HAP-1 (cell line): Measurements from ENCODE around the gene SCARF2.
"Not testable (repeated sequence)": the region's sequence is repeated elsewhere in the genome, so short reads cannot be mapped to it uniquely, and the experiment has no call there.

ENCODE experiments used
- DNase-seq, 2 experiments: peaks; one replicate each; pipeline ENCODE4 v3.0.0-alpha.2; 2016 to 2020; ENCODE audit warnings: low spot score in 2 of 2
- H3K27me3 ChIP-seq: fragments of 250-450 bp; sonication (Bioruptor Pico); 2 replicates; pipeline ENCODE4 v1.5.1; 2020; ENCODE audit warnings: low read depth, mild to moderate bottlenecking, moderate library complexity
- H3K36me3 ChIP-seq: fragments of 250-450 bp; sonication (Bioruptor Pico); replicated peaks from 2 replicates; pipeline ENCODE4 v1.5.1; 2020; ENCODE audit warnings: mild to moderate bottlenecking
- H3K4me1 ChIP-seq: fragments of 250-450 bp; sonication (Bioruptor Pico); 2 replicates; pipeline ENCODE4 v1.5.1; 2020; ENCODE audit warnings: mild to moderate bottlenecking
- H3K4me3 ChIP-seq: fragments of 250-450 bp; sonication (Bioruptor Pico); 2 replicates; pipeline ENCODE4 v1.5.1; 2020; ENCODE audit warnings: mild to moderate bottlenecking, moderate library complexity
- H3K9me3 ChIP-seq: fragments of 250-450 bp; sonication (Bioruptor Pico); 2 replicates; pipeline ENCODE4 v1.5.1; 2020; ENCODE audit warnings: mild to moderate bottlenecking, moderate library complexity
- in situ Hi-C: fragments of 300-500 bp; cut with MboI; formaldehyde crosslinking; loops from 3 replicates; pipeline ENCODE4 v1.14.3; 2020; ENCODE audit warnings: low sequenced_read_pairs, inconsistent platforms, mixed read lengths

The SCARF2 gene

DNA sequence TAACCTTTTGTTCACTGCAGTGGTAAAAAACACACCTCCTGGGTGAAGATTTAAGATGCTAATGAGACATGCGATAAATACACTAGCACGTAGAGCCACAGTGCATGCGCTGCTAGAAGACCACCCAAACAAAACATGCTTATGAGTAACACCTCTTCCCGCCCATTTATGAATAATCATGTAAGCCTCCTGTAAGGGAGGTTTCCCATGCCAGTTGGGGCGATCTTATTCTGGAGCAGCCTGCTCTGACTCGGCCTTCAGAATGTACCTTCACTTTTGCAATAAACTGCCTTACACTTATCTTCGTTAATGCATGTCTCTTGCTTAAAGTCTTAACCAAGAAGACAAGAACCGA lies 18.1 kb upstream of the SCARF2 start:
- H3K9me3 ChIP-seq = no peaks in the 10 kb centered on the region
- in situ Hi-C loops = loop anchor here (10.0 kb wide), 1 partner anchor 301 kb away; the partner anchor contains the start of gene CCDC188
- no peaks in the 10 kb centered on the region for H3K27me3 ChIP-seq
- H3K36me3 ChIP-seq = peaks cover 24% of the 10 kb centered on the region
- DNase-seq = no peak
- no peaks in the 10 kb centered on the region for H3K4me1 ChIP-seq
- no peak overlapping the region for H3K4me3 ChIP-seq

DNA sequence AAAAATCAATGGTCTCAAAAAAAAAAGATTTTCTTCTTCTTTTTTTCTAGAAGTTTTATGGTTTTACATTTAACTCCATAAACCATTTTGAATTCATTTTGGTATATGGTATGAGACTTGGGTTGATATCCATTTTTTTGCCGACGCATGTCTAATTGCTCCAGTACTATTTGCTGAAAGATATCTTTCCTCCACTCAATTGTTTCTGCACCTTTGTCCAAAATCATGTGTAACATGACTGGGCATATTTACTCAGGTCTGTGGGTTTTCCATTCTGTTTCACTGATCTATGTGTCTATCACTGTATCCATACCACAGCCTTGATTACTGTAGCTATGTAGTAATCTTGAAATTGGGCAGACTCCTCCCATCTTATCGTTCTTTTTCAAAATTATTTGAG lies 15.6 kb upstream of the SCARF2 start:
- no peaks in the 10 kb centered on the region for H3K27me3 ChIP-seq
- H3K9me3 ChIP-seq = no peaks in the 10 kb centered on the region
- no peaks in the 10 kb centered on the region for H3K4me1 ChIP-seq
- in situ Hi-C loops = loop anchor here (10.0 kb wide), 1 partner anchor 298 kb away; the partner anchor contains the start of gene CCDC188
- no peak for DNase-seq
- no peak overlapping the region for H3K4me3 ChIP-seq
- peaks cover 19% of the 10 kb centered on the region for H3K36me3 ChIP-seq

DNA sequence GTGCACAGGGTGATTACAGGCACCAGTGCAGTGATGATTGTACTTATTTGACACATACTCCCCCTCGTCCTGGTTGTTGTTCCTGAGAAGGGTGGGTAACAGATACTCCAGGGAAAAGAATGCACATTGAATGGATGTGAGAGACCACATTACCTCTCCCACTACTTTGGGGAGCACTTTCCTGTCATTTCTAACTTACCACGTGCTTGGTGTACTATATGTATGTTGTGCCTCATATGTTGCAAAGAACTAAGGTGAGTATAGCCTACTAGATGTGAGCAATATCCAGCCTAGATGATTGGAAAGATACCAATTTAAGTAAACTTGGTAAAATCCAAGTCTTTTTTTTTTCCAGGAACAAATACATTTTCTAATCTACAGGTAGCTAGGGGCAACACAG lies 14.3 kb upstream of the SCARF2 start:
- H3K4me1 ChIP-seq = no peaks in the 10 kb centered on the region
- H3K27me3 ChIP-seq = no peaks in the 10 kb centered on the region
- in situ Hi-C loops = loop anchor here (10.0 kb wide), 1 partner anchor 297 kb away; the partner anchor contains the start of gene CCDC188
- DNase-seq = no peak
- no peak overlapping the region for H3K4me3 ChIP-seq
- H3K9me3 ChIP-seq = no peaks in the 10 kb centered on the region
- peaks cover 18% of the 10 kb centered on the region; the same call in 1 of the 2 replicates for H3K36me3 ChIP-seq

DNA sequence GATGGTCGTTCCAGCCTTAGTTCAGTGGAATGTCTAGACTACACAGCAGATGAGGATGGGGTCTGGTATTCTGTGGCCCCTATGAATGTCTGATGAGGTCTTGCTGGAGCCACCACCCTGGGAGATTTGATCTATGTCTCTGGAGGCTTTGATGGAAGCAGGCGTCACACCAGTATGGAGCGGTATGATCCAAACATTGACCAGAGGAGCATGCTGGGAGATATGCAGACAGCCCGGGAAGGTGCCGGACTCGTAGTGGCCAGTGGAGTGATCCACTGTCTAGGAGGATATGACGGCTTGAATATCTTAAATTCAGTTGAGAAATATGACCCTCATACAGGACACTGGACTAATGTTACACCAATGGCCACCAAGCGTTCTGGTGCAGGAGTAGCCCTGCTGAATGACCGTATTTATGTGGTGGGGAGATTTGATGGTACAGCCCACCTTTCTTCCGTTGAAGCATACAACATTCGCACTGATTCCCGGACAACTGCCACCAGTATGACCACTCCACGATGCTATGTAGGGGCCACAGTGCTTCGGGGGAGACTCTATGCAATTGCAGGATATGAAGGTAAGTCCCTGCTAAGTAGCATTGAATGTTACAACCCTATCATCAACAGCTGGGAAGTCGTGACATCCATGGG lies 13.6 kb upstream of the SCARF2 start:
- H3K4me1 ChIP-seq, DNase-seq, H3K27me3 ChIP-seq, H3K9me3 ChIP-seq, H3K4me3 ChIP-seq: not testable (repeated sequence)
- in situ Hi-C loops = loop anchor here (10.0 kb wide), 1 partner anchor 296 kb away; the partner anchor contains the start of gene CCDC188
- H3K36me3 ChIP-seq = peaks cover 17% of the 10 kb centered on the region; the same call in 1 of the 2 replicates

DNA sequence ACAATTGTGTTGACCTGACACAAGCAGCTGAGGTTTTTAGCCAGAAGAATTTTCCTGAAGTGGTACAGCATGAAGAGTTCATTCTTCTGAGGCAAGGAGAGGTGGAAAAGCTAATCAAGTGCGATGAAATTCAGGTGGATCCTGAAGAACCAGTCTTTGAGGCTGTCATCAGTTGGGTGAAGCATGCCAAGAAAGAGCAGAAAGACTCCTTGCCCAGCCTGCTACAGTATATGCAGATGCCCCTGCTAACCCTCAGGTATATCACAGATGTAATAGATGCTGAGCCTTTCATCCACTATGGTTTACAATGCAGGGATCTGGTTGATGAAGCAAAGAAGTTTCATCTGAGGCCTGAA lies 12.9 kb upstream of the SCARF2 start:
- Histone ChIP-seq H3K27me3 (no peaks in the 10 kb centered on the region), H3K9me3 (no peaks in the 10 kb centered on the region), H3K4me3 (no peak overlapping the region), H3K4me1 (no peaks in the 10 kb centered on the region), H3K36me3 (peaks cover 12% of the 10 kb centered on the region; the same call in 1 of the 2 replicates)
- DNase-seq = no peak
- in situ Hi-C loops = loop anchor here (10.0 kb wide), 1 partner anchor 296 kb away; the partner anchor contains the start of gene CCDC188

DNA sequence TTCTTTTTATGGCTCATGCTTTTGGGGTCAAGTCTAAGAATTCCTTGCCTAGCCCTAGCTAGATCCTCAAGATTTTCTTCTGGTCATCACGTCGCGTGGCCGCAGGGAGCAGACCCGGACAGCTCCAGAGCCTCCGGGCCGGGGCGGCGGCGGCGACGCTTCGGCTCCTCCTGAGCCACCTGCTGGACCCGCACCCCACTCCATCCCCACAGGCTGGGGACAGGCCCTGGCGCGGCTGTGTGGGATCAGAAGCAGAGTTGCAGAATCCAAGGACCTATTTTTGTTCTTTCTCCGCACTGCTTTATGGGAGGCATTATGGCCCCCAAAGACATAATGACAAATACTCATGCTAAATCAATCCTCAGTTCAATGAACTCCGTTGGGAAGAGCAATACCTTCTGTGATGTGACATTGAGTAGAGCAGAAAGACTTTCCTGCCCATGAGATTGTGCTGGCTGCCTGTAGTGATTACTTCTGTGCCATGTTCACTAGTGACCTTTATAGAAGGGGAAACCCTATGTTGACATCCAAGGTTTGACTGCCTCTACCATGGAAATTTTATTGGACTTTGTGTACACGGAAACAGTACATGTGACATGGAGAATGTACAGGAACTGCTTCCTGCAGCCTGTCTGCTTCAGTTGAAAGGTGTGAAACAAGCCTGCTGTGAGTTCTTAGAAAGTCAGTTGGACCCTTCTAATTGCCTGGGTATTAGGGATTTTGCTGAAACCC lies 12.4 kb upstream of the SCARF2 start:
- H3K9me3 ChIP-seq = no peaks in the 10 kb centered on the region
- in situ Hi-C loops = loop anchor here (10.0 kb wide), 1 partner anchor 295 kb away; the partner anchor contains the start of gene CCDC188
- H3K4me3 ChIP-seq = no peak overlapping the region
- DNase-seq = no peak
- no peaks in the 10 kb centered on the region for H3K27me3 ChIP-seq
- peaks cover 7% of the 10 kb centered on the region; the same call in 1 of the 2 replicates for H3K36me3 ChIP-seq
- no peaks in the 10 kb centered on the region for H3K4me1 ChIP-seq

DNA sequence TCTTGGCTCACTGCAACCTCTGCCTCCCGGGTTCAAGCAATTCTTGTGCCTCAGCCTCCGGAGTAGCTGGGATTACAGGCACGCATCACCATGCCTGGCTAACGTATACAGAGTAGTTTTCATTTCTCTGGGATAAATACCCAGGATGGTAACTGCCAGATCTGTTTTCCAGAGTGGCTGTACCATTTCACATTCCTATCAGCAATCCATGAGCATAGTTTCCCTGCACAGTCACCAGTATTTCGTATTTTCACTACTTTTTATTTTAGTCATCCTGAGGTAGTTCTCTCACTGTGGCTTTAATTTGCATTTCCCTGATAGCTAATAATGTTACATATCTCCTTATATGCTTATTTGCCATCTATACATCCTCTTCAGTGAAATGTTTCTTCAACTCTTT lies 11.0 kb upstream of the SCARF2 start:
- H3K27me3 ChIP-seq = no peaks in the 10 kb centered on the region
- no peaks in the 10 kb centered on the region for H3K4me1 ChIP-seq
- no peak for DNase-seq
- H3K36me3 ChIP-seq = peaks cover 7% of the 10 kb centered on the region; the same call in 1 of the 2 replicates
- no peak overlapping the region for H3K4me3 ChIP-seq
- in situ Hi-C loops = no loop called here
- no peaks in the 10 kb centered on the region for H3K9me3 ChIP-seq

DNA sequence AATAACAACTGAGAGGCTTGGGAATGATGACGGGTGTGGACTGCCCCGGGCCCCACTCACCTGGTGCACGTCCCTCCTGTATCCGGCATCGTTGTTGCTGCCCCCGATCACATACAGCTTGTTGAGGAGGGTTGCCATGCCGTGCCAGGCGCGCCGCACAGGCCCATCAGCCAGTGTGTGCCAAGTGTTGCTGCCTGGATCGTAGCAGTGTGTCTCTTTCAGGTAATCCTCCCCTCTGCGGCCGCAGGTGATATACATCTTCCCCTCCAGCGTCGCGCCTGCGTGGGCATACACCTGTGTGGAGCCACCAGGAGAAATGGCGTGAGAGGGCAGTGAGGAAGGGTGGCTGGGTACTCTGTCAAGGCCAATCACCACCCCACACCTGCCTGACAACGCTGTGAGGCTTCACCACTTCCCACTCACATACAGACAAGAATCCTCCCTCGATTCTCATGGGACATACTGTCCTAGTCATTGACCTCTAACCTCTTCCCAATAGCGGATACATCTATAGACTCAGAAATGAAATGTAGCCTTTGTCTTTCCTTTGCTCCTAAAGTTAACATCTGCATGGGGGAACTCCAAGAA lies 8.9 kb upstream of the SCARF2 start:
- Histone ChIP-seq H3K27me3 (no peaks in the 10 kb centered on the region), H3K9me3 (no peaks in the 10 kb centered on the region)
- in situ Hi-C loops = no loop called here

DNA sequence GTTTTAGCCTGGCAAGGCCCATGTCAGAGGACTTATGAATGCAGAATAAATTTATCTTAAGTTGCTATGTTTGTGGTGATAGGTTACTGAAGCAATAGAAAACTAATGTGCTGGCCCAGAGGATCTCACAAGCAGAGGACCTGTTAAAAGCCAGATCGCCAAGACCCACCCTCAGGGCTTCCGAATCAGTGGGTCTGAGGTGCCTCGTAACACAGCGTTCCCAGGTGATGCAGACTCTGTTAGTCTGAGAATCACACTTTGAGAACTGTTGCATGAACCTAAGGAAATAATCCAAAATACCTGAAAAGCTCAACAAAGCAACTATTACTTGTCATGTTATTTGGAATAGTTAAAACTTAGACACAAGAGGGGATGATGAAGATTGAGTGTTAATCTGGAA lies 6.7 kb upstream of the SCARF2 start:
- Histone ChIP-seq H3K9me3 (no peaks in the 10 kb centered on the region), H3K4me1 (no peaks in the 10 kb centered on the region), H3K36me3 (peaks cover 19% of the 10 kb centered on the region), H3K4me3 (no peak overlapping the region), H3K27me3 (no peaks in the 10 kb centered on the region)
- in situ Hi-C loops = no loop called here
- DNase-seq = no peak

More for the DNA sequence above, 8.9 kb upstream of the SCARF2 start:
- no peak for DNase-seq
- peaks cover 19% of the 10 kb centered on the region for H3K36me3 ChIP-seq
- H3K4me1 ChIP-seq = no peaks in the 10 kb centered on the region
- no peak overlapping the region for H3K4me3 ChIP-seq

DNA sequence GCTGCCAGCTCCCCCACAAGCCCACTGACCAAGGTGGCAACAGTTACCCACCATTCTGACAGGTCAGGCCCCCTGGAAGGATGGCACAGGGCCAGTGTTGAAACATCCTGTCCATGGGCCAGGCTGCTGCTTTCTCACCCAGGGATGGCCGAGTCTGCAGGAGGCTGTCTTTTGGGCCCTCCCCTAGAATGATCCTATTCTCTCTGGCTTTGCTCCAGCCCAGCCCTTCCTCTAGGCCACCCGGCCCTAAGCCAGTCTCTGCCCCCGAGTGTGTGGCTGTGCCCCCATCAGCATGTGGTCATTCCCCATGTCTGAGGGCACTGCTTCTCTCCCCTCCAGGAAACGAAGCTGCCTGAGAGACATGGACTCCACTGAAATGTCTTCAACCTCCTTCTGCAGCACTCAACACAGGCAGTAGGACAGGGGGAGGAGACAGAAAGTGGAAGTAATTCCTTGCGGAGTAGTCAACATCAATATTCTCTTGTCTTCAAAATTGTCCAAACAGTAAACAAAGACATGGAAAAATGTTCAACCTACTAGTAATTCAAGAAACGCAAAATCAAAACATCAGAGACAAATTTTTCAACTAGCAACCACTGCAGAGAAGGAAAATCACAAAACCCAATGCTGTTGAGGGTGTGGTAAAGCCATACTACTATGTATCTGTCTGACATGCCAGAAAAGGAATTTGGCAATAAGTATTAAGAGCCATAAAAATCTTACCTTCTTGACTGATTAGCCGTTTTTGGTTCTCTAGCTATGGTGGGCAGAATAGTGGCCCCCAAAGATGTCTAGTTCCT lies 5.1 kb upstream of the SCARF2 start:
- no peaks in the 10 kb centered on the region for H3K27me3 ChIP-seq
- DNase-seq = no peak
- H3K36me3 ChIP-seq = peaks cover 19% of the 10 kb centered on the region
- H3K9me3 ChIP-seq = no peaks in the 10 kb centered on the region
- peaks cover 4% of the 10 kb centered on the region for H3K4me1 ChIP-seq
- H3K4me3 ChIP-seq = no peak overlapping the region
- in situ Hi-C loops = no loop called here

DNA sequence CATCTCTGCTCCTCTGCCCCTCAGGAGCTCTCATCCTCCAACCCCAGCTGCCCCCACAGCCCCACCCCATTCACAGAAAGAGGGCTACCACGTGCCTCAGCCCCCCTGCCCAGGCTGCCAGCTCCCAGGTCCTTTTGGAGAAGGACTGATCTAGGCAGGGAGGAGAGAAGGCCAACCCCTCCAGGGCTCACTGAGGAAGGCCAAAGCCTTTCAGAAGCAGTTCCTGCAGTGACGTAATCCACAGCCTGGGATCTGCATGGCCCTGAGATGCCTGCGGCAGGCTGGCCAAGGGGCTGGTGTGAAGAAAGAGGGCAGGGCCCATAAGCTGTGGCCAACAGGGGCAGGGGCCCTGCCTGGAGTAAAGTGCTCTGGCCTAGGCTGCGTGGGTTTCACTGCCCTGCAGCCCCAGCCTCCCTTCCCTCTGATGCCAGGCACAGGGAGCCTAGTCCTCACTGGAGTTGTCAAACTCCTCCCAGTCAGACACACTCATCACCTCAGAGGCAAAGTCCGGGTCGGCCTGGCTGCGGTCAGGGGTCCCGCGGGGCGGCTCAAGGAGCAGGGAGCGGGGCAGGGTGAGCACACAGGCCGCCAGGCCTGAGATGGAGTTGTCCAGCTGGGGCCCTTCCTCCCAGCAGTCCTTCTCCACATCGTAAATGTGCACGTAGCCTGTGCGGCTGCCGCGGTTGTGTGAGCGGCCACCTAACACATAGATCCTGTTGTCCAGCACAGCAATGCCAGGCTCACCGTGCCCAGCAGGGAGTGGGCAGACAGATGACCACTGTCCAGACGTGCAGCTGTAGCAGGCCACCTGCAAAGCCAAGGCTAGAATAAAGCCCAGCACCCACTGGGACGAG lies 4.2 kb upstream of the SCARF2 start:
- H3K4me3 ChIP-seq = no peak overlapping the region
- peaks cover 4% of the 10 kb centered on the region for H3K4me1 ChIP-seq
- H3K9me3 ChIP-seq = no peaks in the 10 kb centered on the region
- no peak for DNase-seq
- in situ Hi-C loops = no loop called here
- peaks cover 19% of the 10 kb centered on the region for H3K36me3 ChIP-seq
- H3K27me3 ChIP-seq = no peaks in the 10 kb centered on the region

DNA sequence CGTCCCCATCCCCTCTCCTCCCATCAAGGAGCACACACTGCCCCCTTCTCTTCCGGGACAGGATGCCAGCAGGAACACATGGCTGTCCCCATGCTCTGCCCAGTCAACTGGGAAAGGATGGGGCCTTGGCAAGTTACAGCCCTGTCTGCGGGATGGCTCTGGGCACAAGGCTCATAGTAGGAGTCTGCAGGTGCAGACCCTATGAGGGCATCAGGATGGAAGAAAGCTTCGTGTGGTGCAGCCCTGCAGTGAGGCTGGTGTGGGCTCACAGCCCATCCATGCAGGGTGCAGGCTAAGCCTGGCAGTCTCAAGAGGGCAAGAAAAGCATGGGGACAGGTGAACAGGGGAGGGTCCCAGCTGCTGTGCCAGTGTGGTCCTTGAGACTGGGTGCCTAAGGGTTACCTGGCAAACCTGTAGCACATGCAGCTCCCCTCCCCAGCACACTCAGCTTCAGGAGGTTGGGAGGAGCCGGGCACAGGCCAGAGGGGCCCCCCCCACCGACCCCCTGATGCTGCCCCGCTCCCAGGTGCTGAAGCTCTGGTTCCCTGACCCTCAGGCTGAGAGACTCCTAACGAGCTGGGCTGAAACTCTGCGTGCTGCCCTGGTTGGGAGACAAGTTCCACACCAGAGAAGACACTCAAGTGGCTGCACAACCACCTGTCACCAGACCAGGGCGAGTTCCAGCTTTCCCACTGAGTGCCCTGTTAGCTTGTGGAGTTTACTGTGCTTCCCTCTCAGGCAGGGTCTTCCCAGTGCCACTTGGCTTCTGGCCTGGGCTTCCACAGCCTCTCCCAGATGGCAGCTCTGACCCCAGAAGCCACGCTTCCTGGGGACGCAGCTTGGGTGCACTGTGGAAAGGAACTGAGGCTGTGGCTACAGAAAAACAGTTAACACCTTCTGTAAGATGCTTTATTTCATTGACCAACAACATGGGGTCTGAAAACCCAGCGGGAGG lies 3.3 kb upstream of the SCARF2 start:
- Histone ChIP-seq H3K4me3 (no peak overlapping the region), H3K27me3 (no peaks in the 10 kb centered on the region), H3K9me3 (no peaks in the 10 kb centered on the region), H3K36me3 (peaks cover 16% of the 10 kb centered on the region), H3K4me1 (peaks cover 5% of the 10 kb centered on the region)
- DNase-seq = no peak
- in situ Hi-C loops = no loop called here
